Left renal cortex interstitium (tissue), 4 donors: ENCODE data around the gene MTRFR. TPM values are rescaled to one million over a fixed set of nuclear protein-coding genes. Genes with fewer than 3 reads are reported as not detected.
"Not testable (repeated sequence)": the region's sequence is repeated elsewhere in the genome, so short reads cannot be mapped to it uniquely, and the experiment has no call there.

Experiments used
- DNase-seq, 4 donors: peaks; one replicate each; pipeline ENCODE4 v3.0.0-alpha.2; 2013; ENCODE audit warnings: low read depth in 4 of 4, low spot score in 2 of 4, missing footprints in 1 of 4
- polyA plus RNA-seq, 4 donors: library from polyadenylated mRNA; unstranded; fragments of 120-200 nt; gene quantifications; one replicate each; pipeline ENCODE4 v1.2.1, GENCODE V29; 2013; ENCODE audit not compliant: insufficient read length in 4 of 4

Gene MTRFR
- polyA plus RNA-seq, 4 donors = 20.4 to 24.3 (median 22.8) TPM

GRCh38 chr12:123248129-123248528 lies 14.9 kb downstream of the MTRFR start:
- DNase-seq = not testable (repeated sequence)

GRCh38 chr12:123248996-123249741 lies 15.9 kb downstream of the MTRFR start:
- not testable (repeated sequence) for DNase-seq

- DNase-seq = no peak
Observed at GRCh38 chr12:123250471-123251383, 17.5 kb downstream of the MTRFR start.

- no peak for DNase-seq
Observed at GRCh38 chr12:123251403-123252076, 18.3 kb downstream of the MTRFR start.

- DNase-seq = not testable (repeated sequence)
Observed at GRCh38 chr12:123252365-123252764, 19.1 kb downstream of the MTRFR start.

GRCh38 chr12:123253641-123254459 lies 20.6 kb downstream of the MTRFR start:
- no peak for DNase-seq

- no peak for DNase-seq
Observed at GRCh38 chr12:123254853-123255446, 21.7 kb downstream of the MTRFR start.

GRCh38 chr12:123258593-123258992 lies 25.4 kb downstream of the MTRFR start:
- no peak for DNase-seq

- no peak for DNase-seq
Observed at GRCh38 chr12:123260081-123260480, 26.8 kb downstream of the MTRFR start.

GRCh38 chr12:123261196-123261595 lies 28.0 kb downstream of the MTRFR start:
- DNase-seq = no peak

GRCh38 chr12:123263196-123263817 lies 30.1 kb downstream of the MTRFR start:
- DNase-seq = no peak

GRCh38 chr12:123264642-123265041 lies 31.4 kb downstream of the MTRFR start:
- DNase-seq = no peak

- DNase-seq = no peak
Observed at GRCh38 chr12:123265851-123266678, 32.8 kb downstream of the MTRFR start.

GRCh38 chr12:123266679-123267277 lies 33.5 kb downstream of the MTRFR start:
- DNase-seq = no peak

GRCh38 chr12:123267335-123267920 lies 34.2 kb downstream of the MTRFR start:
- no peak for DNase-seq

GRCh38 chr12:123267991-123268843 lies 35.0 kb downstream of the MTRFR start:
- DNase-seq = no peak

GRCh38 chr12:123268850-123269249 lies 35.6 kb downstream of the MTRFR start:
- no peak for DNase-seq
